ENCODE measurements around the gene AK1. TPM values are rescaled to one million over a fixed set of nuclear protein-coding genes. Genes with fewer than 3 reads are reported as not detected.

Gene AK1
- total RNA-seq, 2 donors from 2014 or later: 263 to 398 TPM

GRCh38 chr9:127833555-127833954, 43.9 kb downstream of the AK1 start:
- H3K9me3 ChIP-seq: no peaks in the 10 kb centered on the region
- H3K36me3 ChIP-seq: no peaks in the 10 kb centered on the region
- no peak for DNase-seq (ENCODE audit: low spot score)
- no peaks in the 10 kb centered on the region for H3K27me3 ChIP-seq
- peaks cover 0 to 89% of the 10 kb centered on the region in 2 donors for H3K4me1 ChIP-seq
- H3K4me3 ChIP-seq: no peak overlapping the region
- no peak for TF ChIP-seq CTCF (IDR thresholded peaks at IDR 0.05)
- H3K27ac ChIP-seq: peak overlapping the region; percentile 90 to 91

- no peaks in the 10 kb centered on the region for H3K9me3 ChIP-seq
- peaks cover 0 to 89% of the 10 kb centered on the region in 2 donors for H3K4me1 ChIP-seq
- no peaks in the 10 kb centered on the region for H3K27me3 ChIP-seq
- peaks cover 5% of the 10 kb centered on the region for H3K36me3 ChIP-seq
- DNase-seq (ENCODE audit: low spot score): no peak
- peak overlapping the region; percentile 90 to 91 for H3K27ac ChIP-seq
- H3K4me3 ChIP-seq: no peak overlapping the region
- no peak for TF ChIP-seq CTCF (IDR thresholded peaks at IDR 0.05)
These were observed 45.2 kb downstream of the AK1 start for GRCh38 chr9:127832248-127832647.

GRCh38 chr9:127829205-127829906, 48.1 kb downstream of the AK1 start:
- no peaks in the 10 kb centered on the region for H3K9me3 ChIP-seq
- TF ChIP-seq CTCF (IDR thresholded peaks at IDR 0.05): no peak
- H3K36me3 ChIP-seq: peaks cover 31% of the 10 kb centered on the region
- no peaks in the 10 kb centered on the region for H3K27me3 ChIP-seq
- no peak for DNase-seq (ENCODE audit: low spot score)
- peaks cover 0 to 79% of the 10 kb centered on the region in 2 donors for H3K4me1 ChIP-seq
- H3K27ac ChIP-seq: peak overlapping the region; percentile 85 to 90
- H3K4me3 ChIP-seq: no peak overlapping the region

- Histone ChIP-seq H3K4me3 (peak overlapping the region; percentile 10 to 36), H3K27ac (peak overlapping the region; percentile 85 to 90), H3K4me1 (peaks cover 0 to 72% of the 10 kb centered on the region in 2 donors), H3K27me3 (no peaks in the 10 kb centered on the region), H3K36me3 (peaks cover 40% of the 10 kb centered on the region), H3K9me3 (no peaks in the 10 kb centered on the region)
- no peak for TF ChIP-seq CTCF (IDR thresholded peaks at IDR 0.05)
- DNase-seq (ENCODE audit: low spot score): peak; percentile 97
These were observed 49.0 kb downstream of the AK1 start for GRCh38 chr9:127828262-127829031.

- Histone ChIP-seq H3K36me3 (peaks cover 44% of the 10 kb centered on the region), H3K27ac (peak overlapping the region; percentile 1 to 85), H3K9me3 (no peaks in the 10 kb centered on the region), H3K27me3 (no peaks in the 10 kb centered on the region), H3K4me3 (no peak overlapping the region), H3K4me1 (peaks cover 0 to 51% of the 10 kb centered on the region in 2 donors)
- no peak for DNase-seq (ENCODE audit: low spot score)
- TF ChIP-seq CTCF (IDR thresholded peaks at IDR 0.05): no peak
These were observed 51.1 kb downstream of the AK1 start for GRCh38 chr9:127826253-127826913.
